ENCODE data around the gene ARID5B.

Gene ARID5B

GRCh38 chr10:61992059-61992460, 90.6 kb downstream of the ARID5B start:
- no peak for DNase-seq

- no peak for DNase-seq
Measured at GRCh38 chr10:61992671-61993668, 91.5 kb downstream of the ARID5B start.

- no peak for DNase-seq
Measured at GRCh38 chr10:61993711-61994401, 92.4 kb downstream of the ARID5B start.

DNA sequence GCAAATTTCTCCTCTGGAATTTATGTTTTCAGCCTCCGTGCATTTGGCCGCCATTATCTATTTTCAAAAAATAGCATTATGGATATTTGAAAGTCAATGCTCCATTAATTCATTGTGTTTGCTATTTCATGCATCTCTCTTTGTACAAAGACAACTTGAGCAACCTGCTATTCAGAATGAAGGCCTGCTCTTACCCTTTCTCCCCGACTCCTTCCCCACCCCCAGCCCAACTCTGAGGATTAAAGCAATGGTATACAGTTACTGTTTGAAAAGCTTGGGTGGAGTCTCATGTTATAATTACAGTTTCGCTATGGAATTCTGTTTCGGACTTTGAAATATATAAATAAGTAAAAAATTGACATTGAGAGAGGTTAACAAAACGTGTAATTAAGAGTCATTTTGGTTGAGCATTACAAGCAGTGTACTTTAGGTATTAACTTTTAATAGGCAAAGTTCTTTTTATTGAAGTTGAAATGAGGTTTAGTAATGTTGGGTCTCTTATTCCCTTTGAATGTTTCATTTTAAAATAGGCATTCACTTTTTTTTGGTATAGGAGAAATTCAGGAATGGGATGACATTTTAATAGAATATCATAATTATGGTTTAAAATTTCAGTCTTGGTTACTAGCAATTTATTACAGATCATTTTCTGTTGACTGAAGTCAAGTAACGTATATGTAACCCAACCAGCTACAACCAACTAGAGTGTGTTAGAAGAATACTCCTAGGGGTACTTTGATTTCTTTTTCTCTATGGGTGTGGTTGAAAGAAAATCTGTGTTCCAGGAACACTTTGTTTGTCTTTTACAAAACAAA, 93.1 kb downstream of the ARID5B start:
- DNase-seq = no peak

DNA sequence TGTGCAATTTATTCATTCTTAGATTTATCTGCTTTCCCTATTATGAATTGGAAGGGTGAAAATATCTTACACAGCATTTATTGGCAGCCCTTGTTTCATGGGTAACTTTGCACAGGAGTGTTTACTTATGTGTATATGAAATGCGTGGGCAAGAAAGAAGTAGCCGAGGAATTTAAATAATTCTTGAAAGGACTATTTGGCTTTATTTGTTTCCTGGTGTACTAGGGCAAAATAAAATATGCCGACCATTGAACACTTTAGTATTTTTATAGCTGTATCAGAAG, 93.7 kb downstream of the ARID5B start:
- DNase-seq = no peak

DNA sequence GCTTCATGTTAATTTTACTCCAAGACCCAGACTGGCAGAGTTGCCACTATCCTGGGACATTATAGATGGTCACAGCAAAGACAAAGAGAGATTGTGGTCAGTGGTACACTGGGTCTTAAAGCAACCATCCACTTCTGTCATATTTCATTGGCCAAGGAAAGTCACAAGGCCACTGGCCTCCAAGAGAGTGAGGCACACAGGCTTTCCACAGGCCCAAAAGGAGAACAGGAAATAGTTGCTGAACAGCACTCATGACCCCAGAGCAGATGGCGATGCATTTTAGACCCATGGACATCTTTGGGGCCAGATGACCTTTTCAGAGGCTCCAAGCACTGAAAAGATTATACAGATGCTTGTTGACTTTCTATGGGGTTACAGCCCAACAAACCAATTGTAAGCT, 97.4 kb downstream of the ARID5B start:
- DNase-seq = no peak

GRCh38 chr10:62000037-62000603, 98.6 kb downstream of the ARID5B start:
- DNase-seq = no peak

DNA sequence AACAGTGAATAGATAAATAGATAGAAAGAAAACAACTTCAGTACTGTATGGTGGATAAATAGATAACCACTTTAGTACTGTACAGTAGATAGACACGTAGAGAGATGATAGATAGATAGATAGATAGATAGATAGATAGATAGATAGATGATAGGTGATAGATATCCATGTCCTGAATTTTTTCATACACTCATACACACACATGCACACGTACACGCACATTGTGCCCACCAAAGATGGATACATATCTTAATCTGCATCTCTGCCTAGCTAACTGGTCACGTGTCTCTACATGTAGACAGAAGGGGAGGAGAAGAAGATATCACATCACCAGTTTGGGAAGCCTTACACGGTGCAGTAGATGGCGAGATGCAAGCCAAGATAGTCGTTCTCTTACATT, 99.2 kb downstream of the ARID5B start:
- no peak for DNase-seq

- no peak for DNase-seq
Measured at GRCh38 chr10:62001898-62002297, 100.4 kb downstream of the ARID5B start.

GRCh38 chr10:62002753-62003152, 101.3 kb downstream of the ARID5B start:
- DNase-seq = no peak

GRCh38 chr10:62004042-62004441, 102.5 kb downstream of the ARID5B start:
- DNase-seq = no peak

DNA sequence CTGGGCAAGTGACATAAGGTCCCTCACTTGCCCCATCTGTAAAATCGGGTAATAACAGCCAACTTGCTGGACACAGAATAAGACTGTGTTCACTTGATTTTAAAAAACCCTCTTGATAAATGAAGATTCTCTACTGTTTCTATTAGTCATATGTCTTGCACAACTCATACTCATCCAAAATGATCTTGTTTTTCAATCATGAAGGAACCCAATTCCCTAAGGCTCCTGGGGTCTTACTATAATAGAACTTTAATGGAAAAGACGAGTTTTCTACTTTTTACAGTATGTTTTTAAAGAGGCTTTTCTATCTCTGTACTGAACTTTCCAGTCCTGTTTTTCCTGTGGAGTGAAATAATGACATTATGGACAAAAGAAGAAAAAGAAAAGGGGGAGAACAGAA, 103.8 kb downstream of the ARID5B start:
- no peak for DNase-seq

DNA sequence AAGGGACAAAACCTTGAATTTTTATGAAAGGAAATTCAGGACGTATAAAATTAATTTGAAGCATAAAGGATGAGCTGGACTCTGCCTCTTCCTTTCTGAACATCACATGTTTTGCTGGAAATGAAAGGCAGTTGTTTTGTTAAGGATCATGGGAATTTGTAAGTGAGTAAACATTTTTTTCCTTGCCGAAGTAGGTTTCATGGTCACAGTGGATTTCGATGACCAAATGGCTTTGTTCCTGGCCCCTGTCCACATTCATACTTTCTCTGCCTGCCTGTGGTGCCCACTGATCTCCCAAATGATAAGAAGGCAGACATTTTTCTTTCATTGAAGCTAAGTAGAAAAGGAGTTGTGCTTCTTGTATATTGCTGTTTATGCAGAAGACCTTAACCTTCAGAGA, 104.2 kb downstream of the ARID5B start:
- DNase-seq = no peak

DNA sequence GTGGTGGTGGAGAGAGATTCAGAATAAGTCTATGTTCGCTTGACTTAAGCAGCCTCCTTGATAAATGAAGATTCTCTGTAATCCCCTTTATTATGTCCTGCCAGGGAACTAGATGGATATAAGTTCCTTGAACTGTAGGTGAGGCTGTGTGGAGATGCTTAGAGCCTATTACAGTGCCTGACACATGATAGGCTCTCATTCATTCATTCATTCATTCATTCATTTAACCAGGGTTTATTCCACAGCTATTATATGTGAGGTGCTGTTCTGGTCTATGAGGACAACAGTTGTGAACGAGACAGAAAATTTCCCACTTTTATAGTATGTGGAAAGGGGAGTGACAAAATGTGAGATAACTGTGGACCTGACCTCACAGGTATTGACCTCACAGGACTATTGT, 105.6 kb downstream of the ARID5B start:
- no peak for DNase-seq

DNA sequence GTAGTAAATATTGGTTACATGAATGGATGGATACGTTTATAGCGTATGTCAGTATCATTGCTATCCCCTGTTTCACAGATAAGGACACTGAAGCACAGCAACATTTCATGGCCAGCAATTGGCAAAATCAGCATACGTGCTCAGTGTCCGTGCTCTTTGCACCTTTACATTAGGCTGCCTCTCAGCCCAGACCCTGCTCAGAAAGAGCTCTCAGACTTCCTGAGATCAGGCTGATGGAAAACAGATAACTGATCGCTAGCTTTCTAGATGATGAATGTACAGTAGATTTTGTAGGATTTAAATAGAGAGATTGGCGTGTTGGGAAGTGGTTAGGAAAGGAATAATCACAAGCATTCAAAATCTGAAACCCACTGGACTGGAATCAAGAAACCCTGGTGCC, 106.7 kb downstream of the ARID5B start:
- no peak for DNase-seq

DNA sequence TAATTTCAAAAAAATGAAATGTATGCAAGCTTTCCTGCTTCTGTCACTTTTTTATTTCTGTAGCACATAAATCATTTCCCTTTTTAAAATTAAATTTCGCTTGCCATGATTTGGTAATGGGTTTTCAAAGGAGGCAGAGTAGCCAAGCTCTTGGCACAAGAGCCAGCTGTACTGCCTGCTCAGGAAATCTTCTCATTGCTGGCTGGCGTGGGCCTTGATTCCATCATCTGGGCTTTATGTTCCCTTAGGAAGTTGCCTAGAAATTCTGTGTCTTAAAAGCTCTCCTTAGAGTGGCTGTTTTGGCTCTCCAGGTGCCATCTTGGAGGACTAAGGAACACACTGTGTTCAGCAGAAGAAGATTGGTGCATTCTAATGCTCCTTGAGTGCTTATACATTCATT, 107.4 kb downstream of the ARID5B start:
- DNase-seq = no peak

DNA sequence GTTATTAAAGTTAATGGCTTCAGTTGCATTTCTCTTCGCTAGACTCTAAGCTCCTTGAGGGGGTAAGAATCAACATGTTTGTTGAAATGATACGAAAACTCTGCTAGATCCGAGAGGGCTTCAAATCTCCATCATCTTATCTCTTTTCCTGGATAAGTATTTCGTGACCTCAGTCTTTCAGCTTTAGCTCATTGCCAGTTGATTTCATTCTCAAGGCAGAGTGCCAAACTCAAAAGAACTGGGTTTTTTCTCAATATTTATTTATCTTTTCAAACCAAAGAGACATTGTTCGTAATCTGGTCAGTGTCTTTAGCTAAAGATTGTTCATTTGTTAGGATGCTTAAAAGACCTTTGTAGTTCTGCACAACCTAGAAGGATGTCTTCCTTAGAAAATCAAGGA, 108.9 kb downstream of the ARID5B start:
- DNase-seq = no peak

DNA sequence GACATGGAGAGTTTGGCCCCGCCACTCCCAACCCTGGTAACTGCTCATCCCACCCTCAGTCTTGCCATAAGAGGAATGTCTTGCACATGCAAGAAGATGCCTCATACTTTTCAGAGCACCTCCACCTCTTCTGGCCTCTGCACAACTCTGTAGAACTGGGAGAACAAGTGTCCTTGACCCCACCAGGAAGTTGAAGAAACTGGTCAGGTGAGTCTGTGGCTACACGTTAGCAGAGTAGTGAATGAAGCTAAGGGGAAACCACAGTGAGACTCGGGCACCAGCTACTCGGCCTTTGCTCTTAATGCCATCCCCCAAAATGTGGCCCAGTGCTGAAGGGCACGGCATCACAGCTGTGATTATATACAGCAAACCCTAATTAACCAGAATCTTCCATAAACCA, 110.1 kb downstream of the ARID5B start:
- no peak for DNase-seq

GRCh38 chr10:62012318-62012717, 110.8 kb downstream of the ARID5B start:
- no peak for DNase-seq

DNA sequence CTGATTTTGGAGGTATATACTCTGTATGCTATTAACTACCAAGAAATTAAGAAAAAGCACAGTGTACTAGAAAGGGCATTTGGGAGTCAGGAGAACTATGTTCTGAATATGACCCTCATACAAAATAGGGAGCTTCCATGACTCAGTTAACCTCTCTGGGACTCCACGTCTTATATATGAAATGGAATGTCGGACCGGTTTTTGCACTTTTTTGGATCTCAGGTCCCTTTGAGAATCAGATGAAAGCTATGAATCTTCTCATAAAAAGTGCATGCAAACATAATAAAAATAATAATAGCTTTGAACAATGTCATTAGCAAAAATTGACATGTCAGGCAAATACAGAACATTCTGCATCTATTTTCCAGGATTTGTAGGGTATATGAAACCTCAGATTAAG, 113.0 kb downstream of the ARID5B start:
- no peak for DNase-seq

GRCh38 chr10:62015994-62016393, 114.5 kb downstream of the ARID5B start:
- DNase-seq = no peak

GRCh38 chr10:62016623-62017490, 115.4 kb downstream of the ARID5B start:
- no peak for DNase-seq
